CD4-positive, alpha-beta T cell treated with Interleukin-12 subunit alpha and Interleukin-12 subunit beta, for 1 hour (primary cell): Measurements from ENCODE around the gene HSD17B11.
"Not testable (repeated sequence)": the region's sequence is repeated elsewhere in the genome, so short reads cannot be mapped to it uniquely, and the experiment has no call there.

Experiments used
- DNase-seq: peaks from one replicate; pipeline ENCODE4 v3.0.0-alpha.2; 2020

HSD17B11 gene, protein sequence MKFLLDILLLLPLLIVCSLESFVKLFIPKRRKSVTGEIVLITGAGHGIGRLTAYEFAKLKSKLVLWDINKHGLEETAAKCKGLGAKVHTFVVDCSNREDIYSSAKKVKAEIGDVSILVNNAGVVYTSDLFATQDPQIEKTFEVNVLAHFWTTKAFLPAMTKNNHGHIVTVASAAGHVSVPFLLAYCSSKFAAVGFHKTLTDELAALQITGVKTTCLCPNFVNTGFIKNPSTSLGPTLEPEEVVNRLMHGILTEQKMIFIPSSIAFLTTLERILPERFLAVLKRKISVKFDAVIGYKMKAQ

DNA sequence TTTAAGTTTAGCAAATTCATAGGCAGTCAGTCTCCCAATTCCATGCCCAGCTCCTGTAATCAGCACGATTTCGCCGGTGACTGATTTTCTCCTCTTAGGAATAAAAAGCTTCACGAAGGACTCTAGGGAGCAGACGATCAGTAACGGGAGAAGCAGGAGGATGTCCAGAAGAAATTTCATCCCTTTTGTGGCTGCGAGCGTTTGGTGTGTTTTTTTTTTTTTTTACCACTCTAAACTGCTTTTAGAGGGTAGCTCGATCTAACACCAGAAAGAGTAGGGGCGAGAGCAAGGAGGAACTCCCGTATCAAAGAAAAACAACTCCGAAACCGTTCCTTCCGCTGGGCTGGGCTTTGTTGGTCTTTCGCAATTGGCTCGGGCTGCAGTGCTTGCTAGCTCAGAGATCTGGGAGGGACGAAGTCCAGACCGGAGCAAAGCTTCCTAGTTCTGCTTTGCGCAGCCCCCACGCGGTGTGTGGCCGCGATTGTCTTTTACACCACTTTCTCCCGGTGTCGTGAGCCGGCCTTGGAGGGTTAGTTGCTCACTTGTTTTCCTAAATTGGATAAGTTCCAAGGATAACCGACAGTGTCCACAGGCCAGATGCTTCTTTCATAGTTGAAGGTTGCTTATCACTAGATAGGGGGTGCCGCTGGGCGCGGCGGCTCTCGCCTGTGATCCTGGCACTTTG, at the start of gene HSD17B11:
Gene HSD17B11 (minus strand): TSS at position 298 of the 685 bp plus-strand sequence. CDS start 118 bp downstream, at position 180.
- peak; percentile 86 for DNase-seq

GRCh38 chr4:87433342-87433741, 42.4 kb upstream of the HSD17B11 start:
- DNase-seq, result no peak

GRCh38 chr4:87430038-87430437, 39.0 kb upstream of the HSD17B11 start:
- DNase-seq, result no peak

DNA sequence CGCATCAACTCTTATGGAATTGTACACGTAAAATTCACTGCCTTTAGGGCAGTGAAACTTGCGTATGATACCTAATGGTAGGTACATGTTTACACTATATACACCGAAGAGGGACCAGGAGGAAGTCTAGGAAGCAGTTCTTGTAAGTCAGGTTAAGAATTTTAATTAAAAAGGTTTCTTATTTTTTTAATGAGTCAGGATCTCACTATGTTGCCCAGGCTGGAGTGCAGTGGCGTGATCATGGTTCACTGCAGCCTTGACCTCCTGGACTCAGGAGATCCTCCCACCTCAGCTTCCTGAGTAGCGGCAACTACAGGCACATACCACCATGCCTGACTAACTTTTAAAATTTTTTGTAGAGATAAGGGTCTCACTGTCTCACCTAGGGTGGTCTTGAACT, 38.0 kb upstream of the HSD17B11 start:
- no peak for DNase-seq

DNA sequence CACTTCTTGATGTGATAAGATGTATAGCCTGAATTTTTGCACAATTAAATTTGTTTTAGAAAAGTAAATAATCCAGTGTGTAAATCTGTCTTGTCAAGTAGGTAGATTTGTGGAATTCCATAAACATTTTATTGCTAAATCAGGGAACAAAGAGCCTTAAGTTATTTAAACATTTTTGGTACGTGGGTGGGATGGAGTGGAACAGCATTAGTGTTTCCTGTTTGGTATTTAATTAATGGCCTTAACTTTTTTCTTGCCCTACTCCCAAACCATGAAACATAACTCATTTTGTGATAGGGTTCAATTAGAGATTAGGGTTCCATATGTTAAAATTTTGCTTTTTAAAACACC, 36.5 kb upstream of the HSD17B11 start:
- DNase-seq, result no peak

- no peak for DNase-seq
Observed at GRCh38 chr4:87426865-87427517, 36.0 kb upstream of the HSD17B11 start.

GRCh38 chr4:87425711-87426110, 34.7 kb upstream of the HSD17B11 start:
- DNase-seq, result no peak

DNA sequence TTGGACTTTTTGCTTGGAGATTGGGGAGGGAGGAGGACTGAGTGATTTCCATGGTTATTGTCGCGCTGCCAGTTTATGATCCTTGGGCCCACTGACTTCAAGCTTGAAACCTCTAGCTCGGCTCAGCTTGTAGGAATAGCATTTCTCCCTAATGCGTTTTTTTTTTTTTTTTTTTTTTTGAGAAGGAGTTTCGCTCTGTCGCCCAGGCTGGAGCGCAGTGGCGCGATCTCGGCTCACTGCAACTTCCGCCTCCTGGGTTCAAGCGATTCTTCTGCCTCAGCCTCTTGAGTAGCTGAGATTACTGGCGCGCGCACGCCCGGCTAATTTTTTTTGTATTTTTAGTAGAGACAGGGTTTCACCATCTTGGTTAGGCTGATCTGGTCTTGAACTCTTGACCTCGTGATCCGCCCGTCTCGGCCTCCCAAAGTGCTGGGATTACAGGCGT, 33.1 kb upstream of the HSD17B11 start:
- not testable (repeated sequence) for DNase-seq

DNA sequence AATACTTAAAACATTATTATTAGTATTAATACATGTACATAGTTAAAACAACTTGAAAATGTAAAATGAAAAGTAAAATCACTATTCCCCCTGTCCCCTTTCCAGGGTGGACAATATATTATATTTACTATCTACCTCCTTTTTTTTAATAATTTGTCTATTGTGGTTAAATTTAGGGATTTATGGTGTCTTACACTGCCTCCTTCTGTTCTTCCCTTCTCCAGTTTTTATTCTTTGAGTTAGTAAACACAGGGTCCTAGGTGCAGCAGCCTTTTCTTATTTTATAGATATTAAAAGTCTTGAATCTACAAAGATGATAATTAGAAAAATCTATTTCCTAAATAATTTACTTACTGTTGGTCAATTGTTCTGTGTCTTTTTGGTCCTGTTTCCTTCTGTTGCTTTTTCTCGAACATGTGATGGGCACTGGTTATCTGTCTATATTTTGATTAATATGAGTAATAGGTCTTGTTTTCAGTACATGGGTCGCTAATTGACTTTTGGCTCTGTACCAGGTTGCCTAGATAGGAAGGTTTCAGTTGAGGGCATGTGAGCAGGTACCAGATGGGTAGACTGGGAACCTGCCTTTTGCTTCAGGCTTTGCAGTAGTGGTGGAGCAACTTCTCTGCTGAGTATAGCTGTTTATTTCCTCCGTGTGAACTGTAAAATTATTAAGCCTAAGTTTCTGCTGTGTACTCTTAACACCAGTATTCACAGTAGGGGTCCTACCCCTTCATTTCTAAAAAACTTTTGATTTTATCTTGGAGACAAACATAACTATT, 32.5 kb upstream of the HSD17B11 start:
- DNase-seq, result no peak

DNA sequence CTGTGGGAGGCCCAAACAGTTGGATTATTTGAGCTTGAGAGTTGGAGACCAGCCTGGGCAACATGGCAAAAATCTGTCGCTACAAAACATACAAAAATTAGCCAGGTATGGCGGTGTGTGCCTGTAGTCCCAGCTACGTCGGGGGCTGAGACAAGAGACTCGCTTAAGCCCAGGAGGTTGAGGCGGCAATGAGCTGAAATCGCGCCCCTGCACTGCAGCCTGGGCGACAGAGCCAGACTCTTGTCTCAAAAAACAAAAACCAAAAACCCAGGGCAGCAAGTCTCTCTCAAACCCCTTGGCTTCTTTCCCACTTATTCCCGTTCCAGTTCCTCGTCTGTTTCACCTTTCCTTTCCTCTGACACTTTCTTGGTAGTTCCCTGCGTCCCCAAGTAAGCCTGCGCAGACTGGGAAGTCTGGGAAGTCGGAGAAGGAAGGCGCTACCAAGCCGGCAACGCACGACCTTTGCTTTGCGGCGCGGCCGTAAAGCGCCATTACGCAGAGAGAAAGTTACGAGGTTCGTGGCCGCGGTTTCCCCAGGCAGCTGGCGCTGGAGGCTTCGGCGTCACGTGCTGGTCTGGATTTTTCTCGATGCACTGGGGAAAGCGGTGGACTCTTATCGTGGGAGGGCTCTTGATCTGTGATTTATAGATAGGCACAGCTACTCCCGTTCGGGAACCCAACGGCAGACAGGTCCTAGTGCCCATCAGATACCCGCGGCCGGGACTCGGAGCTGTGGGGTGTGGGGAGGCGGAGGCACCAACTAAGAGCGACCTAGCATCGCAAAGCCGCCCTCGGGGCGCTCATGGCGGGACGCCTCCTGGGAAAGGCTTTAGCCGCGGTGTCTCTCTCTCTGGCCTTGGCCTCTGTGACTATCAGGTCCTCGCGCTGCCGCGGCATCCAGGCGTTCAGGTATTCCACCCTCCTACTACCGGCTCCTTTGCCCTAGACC, 31.4 kb upstream of the HSD17B11 start, which contains the start of gene NUDT9:
Gene NUDT9 (plus strand): TSS at position 470 of the 949 bp plus-strand sequence. CDS start 333 bp downstream, at position 803.
- peak; percentile 89 for DNase-seq

- DNase-seq, result no peak
Observed at GRCh38 chr4:87420276-87420830, 29.4 kb upstream of the HSD17B11 start.

GRCh38 chr4:87419578-87420249, 28.7 kb upstream of the HSD17B11 start:
- DNase-seq, result no peak

DNA sequence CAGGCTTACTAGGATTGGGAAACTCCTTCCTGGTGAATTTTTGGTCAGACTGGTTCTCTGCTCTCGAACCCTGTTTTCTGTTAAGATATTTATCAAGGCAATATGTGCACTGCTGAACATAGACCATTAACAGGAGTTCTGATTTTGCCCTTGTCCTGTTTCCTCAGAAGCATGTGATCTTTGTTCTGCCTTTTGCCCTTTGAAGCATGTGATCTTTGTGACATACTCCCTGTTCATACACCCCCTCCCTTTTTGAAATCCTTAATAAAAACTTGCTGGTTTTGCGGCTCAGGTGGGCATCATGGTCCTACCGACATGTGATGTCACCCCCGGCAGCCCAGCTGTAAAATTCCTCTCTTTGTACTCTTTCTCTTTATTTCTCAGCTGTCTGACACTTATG, 27.4 kb upstream of the HSD17B11 start:
- DNase-seq, result not testable (repeated sequence)

GRCh38 chr4:87416965-87417364, 26.0 kb upstream of the HSD17B11 start:
- DNase-seq, result no peak

- DNase-seq, result no peak
Observed at GRCh38 chr4:87414816-87415215, 23.8 kb upstream of the HSD17B11 start.

- no peak for DNase-seq
Observed at GRCh38 chr4:87410679-87411078, 19.7 kb upstream of the HSD17B11 start.

DNA sequence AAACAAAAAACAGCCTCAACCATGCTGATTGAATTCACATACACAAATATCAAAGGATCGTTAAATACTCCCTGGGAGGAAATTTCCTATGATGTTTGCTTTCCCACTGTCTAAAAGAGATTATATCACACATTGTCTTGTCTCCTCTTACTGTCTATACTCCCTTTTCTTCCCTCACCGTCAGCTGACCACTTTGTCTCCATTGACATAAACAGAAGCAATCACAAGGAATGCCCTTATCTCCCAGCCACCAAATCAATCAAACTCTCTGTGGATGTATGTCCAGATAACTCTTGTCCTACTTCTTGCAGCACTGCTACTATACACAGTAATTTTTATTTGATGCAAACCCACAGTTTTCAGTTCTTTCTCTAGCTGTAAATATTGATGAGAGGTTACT, 19.2 kb upstream of the HSD17B11 start:
- DNase-seq, result no peak

DNA sequence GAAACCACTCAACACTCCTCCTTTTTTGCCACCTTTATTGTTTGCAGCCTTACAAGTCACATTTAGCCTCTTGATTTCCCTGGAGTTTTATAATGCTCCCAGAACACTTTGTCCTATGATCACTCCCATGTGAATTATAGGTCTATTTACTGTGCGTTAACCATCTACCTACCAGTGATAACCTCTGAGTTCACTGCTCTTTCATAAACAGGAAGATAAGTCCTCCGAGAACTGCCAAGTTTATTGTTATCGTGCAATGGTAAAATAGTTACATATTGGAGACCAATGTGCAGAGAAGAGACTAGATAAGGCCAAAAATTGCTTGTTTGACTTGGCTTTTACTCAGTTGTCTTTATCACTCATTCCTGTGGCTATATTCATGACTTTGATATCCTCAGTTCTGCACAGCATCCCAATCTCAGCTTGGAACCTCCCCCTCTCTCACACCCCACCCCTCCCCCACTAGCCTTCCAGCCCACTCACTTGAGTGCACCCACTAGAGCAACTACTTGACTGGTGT, 18.5 kb upstream of the HSD17B11 start:
- DNase-seq, result no peak

- not testable (repeated sequence) for DNase-seq
Observed at GRCh38 chr4:87406902-87407301, 15.9 kb upstream of the HSD17B11 start.

DNA sequence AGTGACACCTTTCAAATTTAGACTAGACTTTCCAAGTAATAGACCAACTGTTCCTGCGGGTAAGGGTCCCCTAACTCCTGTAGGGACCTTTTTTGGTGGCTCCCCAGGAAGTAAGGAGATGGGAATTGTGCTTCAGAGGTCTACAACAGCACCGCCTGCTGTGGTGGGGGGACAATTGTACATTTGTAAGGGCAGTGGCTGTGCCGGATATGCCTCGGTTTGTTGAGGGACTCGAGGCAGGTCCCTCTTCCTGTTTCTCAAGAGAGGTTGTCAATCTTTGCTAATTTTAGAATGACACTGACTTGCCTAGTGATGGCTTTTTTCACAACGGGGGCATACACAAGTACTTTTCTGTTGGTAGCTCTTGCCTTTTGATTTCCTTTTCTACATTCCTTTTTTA, 15.5 kb upstream of the HSD17B11 start:
- no peak for DNase-seq
